Heart left ventricle (tissue), 13 donors: ENCODE measurements around the gene SLC6A4.

Source experiments
- POLR2A ChIP-seq, 2 donors: fragments of 450-650 bp; IDR thresholded peaks; one replicate each; pipeline ENCODE4 v1.6.1; 2017; ENCODE audit warnings: antibody characterized with exemption in 2 of 2, mild to moderate bottlenecking in 2 of 2, moderate library complexity in 2 of 2
- TF ChIP-seq, protein P1 (sequence below), 12 donors: fragments of 200-600 bp; sonication (generic) in 4 of 12; IDR thresholded peaks; one replicate each; pipeline versions ENCODE4 v1.5.0 to v1.8.0; 2018 to 2022; ENCODE audit warnings: antibody characterized with exemption in 12 of 12, mild to moderate bottlenecking in 5 of 12
- donor health status: ischemic (EF 13 %, LVEDD 7.1; RV severe dilation, severe dysfunction).
- donor health status: DM: no; HTN: yes; CAD: no.
- donor health status: DM: no; HTN: no; CAD: no.
- donor health status: ischemic (EF 25% LVEDD 6.9; RV normal size, moderate dysfunction).
- donor health status: ischemic (EF 25% LVEDD 5.7; RV mildly dilated, moderate dysfunction).
- donor health status: ischemic (EF 35%, LVEDD 5.7; RV mildly dilated, moderate dysfunction).
- donor health status: nonischemic (EF 11% LVEDD 7.7; RV severe dilation, severe dysfunction).
- donor health status: DM: yes; HTN: yes; CAD: no.
- donor health status: PGD.
- donor health status: ischemic (EF 29% LVEDD 5.4; RV normal size, mild dysfunction).
- donor health status: nonischemic (EF 23%, LVEDD 6.1; RV moderate dilation, normal function).

- TF ChIP-seq, protein P1, sequence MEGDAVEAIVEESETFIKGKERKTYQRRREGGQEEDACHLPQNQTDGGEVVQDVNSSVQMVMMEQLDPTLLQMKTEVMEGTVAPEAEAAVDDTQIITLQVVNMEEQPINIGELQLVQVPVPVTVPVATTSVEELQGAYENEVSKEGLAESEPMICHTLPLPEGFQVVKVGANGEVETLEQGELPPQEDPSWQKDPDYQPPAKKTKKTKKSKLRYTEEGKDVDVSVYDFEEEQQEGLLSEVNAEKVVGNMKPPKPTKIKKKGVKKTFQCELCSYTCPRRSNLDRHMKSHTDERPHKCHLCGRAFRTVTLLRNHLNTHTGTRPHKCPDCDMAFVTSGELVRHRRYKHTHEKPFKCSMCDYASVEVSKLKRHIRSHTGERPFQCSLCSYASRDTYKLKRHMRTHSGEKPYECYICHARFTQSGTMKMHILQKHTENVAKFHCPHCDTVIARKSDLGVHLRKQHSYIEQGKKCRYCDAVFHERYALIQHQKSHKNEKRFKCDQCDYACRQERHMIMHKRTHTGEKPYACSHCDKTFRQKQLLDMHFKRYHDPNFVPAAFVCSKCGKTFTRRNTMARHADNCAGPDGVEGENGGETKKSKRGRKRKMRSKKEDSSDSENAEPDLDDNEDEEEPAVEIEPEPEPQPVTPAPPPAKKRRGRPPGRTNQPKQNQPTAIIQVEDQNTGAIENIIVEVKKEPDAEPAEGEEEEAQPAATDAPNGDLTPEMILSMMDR (IDR thresholded peaks at IDR 0.05): no peak
- no peak for TF ChIP-seq POLR2A (IDR thresholded peaks at IDR 0.05)
These were observed 58.6 kb downstream of the SLC6A4 start for GRCh38 chr17:30176855-30177254.
